A204.1 (cell line): ENCODE data around the gene ANXA6.

Experiments used
- FAIRE-seq: peaks from 2 replicates; lab custom pipeline; 2012; peaks lifted over from hg19 to GRCh38; lab: Jason Lieb, UNC

The ANXA6 gene

GRCh38 chr5:151063142-151063989 is 94.2 kb downstream of the ANXA6 start:
- no peak for FAIRE-seq

- no peak for FAIRE-seq
Observed at GRCh38 chr5:151062405-151063141, 95.0 kb downstream of the ANXA6 start.

GRCh38 chr5:151060742-151061141 is 96.8 kb downstream of the ANXA6 start:
- no peak for FAIRE-seq

- FAIRE-seq: no peak
Observed at GRCh38 chr5:151058891-151059489, 98.6 kb downstream of the ANXA6 start.

GRCh38 chr5:151058301-151058700 is 99.3 kb downstream of the ANXA6 start:
- FAIRE-seq: no peak

GRCh38 chr5:151056379-151057325 is 100.9 kb downstream of the ANXA6 start:
- FAIRE-seq: no peak

GRCh38 chr5:151055336-151055735 is 102.2 kb downstream of the ANXA6 start:
- FAIRE-seq: no peak

GRCh38 chr5:151054709-151055108 is 102.9 kb downstream of the ANXA6 start:
- no peak for FAIRE-seq

GRCh38 chr5:151053796-151054462 is 103.7 kb downstream of the ANXA6 start:
- FAIRE-seq: no peak

GRCh38 chr5:151052836-151053235 is 104.7 kb downstream of the ANXA6 start:
- FAIRE-seq: no peak

- no peak for FAIRE-seq
Observed at GRCh38 chr5:151051931-151052608, 105.5 kb downstream of the ANXA6 start.

GRCh38 chr5:151051066-151051930 is 106.3 kb downstream of the ANXA6 start:
- no peak for FAIRE-seq
